ENCODE measurements around the gene POLR3K.

Gene POLR3K

GRCh38 chr16:53346-54236 is at the start of gene POLR3K, which contains the start of gene SNRNP25:
Gene POLR3K, minus strand, starts transcription at chr16:53608. Its CDS starts 22 bp downstream, at chr16:53586.
Gene SNRNP25, plus strand, starts transcription at chr16:53828. Its CDS starts 189 bp downstream, at chr16:54017.
- DNase-seq (ENCODE audit: low spot score) (peak; percentile 99), FAIRE-seq (peak; percentile 87)

- no peak for FAIRE-seq
- DNase-seq (ENCODE audit: low spot score): no peak
Observed at GRCh38 chr16:102060-102855, 48.9 kb upstream of the POLR3K start.

GRCh38 chr16:101586-101985 is 48.2 kb upstream of the POLR3K start:
- DNase-seq (ENCODE audit: low spot score) (no peak), FAIRE-seq (no peak)

GRCh38 chr16:100989-101388 is 47.6 kb upstream of the POLR3K start:
- FAIRE-seq (no peak), DNase-seq (ENCODE audit: low spot score) (no peak)

DNA sequence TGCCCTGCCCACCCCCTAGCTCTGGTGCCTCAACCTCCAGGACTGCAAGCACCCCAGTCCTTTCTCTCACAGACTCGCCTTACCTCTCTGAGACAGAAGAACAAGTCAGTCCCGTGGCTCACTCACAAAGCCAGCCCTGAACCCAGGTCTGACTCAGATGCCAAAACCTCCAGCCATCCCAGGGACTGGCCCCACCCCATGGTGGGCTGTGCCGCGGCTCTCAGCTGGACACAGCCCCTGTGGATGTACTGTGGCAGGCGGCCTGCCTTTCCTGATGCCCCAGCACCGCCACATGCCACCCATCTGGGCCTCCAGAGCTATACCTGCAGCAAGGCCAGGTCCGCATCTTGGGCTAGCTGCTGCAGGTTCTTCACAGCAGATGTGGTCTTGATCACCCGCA is 44.4 kb upstream of the POLR3K start:
- FAIRE-seq (no peak), DNase-seq (ENCODE audit: low spot score) (no peak)

GRCh38 chr16:96935-97381 is 43.5 kb upstream of the POLR3K start:
- FAIRE-seq (peak; percentile 65), DNase-seq (ENCODE audit: low spot score) (peak; percentile 89)

GRCh38 chr16:94918-95265 is 41.5 kb upstream of the POLR3K start:
- DNase-seq (ENCODE audit: low spot score) (no peak), FAIRE-seq (no peak)

- no peak for DNase-seq (ENCODE audit: low spot score)
- FAIRE-seq: no peak
Observed at GRCh38 chr16:92431-93339, 39.3 kb upstream of the POLR3K start.

GRCh38 chr16:91484-91883 is 38.1 kb upstream of the POLR3K start:
- no peak for DNase-seq (ENCODE audit: low spot score)
- no peak for FAIRE-seq

DNA sequence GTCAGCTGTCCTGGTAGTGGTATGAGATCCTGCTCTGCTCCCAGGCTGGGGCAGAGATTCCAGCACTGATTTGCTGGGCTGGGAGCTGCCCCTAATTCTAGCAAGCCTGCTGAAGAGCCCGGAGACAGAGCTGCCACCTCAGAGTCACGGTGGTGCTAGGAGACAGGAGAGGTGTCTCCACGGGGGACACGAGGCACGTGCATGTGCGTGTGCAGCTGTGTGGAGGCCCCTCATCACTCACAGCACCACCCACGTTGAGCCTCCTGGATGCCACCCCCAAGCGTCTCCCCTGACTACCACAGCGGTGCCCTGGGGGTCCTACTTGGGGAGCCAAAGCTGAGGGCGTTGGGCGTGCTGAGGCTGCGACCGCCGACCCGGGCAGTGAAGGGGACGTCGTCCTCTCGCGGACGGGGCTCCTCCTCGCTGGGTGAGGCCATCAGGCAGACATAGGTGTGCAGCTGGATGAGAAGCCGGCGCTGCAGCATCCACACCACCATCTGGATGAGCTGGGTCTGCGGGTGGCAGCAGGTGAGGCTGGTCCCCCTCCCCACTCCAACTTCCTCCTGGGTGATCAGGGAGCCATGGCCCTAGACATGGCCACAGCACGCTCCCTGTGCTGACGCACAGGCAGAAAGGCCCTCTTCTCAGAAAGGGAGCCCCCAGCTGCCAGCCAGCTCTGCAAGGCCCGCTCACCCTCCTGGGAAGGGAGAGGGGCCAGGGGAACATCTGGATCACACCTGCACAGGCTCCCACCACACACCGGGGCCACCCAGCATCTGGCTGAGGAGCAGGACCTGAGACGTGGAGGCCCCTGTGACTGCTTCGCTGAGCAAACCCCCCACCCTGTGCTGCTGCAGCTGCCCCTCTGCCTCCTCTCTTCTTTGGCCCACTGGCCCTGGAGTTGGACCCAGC is 36.2 kb upstream of the POLR3K start:
- DNase-seq (ENCODE audit: low spot score) (no peak), FAIRE-seq (no peak)

GRCh38 chr16:88613-89012 is 35.2 kb upstream of the POLR3K start:
- no peak for DNase-seq (ENCODE audit: low spot score)
- FAIRE-seq: no peak

DNA sequence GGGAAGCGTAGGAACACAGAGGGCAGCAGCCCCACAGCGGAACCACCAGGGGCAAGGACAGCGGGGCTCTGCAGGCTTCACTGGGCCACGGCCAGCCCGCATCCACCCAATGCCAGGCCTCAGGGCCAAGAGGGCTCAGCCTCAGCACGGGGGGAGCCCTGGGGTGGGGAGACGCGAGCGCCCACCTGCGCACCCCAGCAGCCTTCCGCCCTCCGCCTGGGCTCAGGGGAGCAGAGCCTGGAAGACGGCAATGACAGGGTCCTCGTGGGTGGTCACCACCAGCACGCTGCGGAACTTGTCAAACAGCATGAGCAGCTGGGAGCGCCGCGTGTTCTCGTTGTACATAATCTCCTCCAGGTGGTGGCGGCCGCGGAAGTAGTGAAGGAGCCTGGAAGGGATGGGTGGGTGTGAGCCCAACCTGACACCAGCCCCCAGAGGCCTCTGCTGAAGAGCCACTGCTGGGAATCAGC is 33.1 kb upstream of the POLR3K start:
- DNase-seq (ENCODE audit: low spot score) (no peak), FAIRE-seq (no peak)

GRCh38 chr16:85865-86264 is 32.5 kb upstream of the POLR3K start:
- no peak for FAIRE-seq

GRCh38 chr16:85407-85782 is 32.0 kb upstream of the POLR3K start:
- DNase-seq (ENCODE audit: low spot score) (no peak), FAIRE-seq (no peak)

More at GRCh38 chr16:85865-86264, 32.5 kb upstream of the POLR3K start:
- DNase-seq (ENCODE audit: low spot score): no peak

GRCh38 chr16:84718-85406 is 31.5 kb upstream of the POLR3K start:
- DNase-seq (ENCODE audit: low spot score): peak; percentile 85
- FAIRE-seq: peak; percentile 94

DNA sequence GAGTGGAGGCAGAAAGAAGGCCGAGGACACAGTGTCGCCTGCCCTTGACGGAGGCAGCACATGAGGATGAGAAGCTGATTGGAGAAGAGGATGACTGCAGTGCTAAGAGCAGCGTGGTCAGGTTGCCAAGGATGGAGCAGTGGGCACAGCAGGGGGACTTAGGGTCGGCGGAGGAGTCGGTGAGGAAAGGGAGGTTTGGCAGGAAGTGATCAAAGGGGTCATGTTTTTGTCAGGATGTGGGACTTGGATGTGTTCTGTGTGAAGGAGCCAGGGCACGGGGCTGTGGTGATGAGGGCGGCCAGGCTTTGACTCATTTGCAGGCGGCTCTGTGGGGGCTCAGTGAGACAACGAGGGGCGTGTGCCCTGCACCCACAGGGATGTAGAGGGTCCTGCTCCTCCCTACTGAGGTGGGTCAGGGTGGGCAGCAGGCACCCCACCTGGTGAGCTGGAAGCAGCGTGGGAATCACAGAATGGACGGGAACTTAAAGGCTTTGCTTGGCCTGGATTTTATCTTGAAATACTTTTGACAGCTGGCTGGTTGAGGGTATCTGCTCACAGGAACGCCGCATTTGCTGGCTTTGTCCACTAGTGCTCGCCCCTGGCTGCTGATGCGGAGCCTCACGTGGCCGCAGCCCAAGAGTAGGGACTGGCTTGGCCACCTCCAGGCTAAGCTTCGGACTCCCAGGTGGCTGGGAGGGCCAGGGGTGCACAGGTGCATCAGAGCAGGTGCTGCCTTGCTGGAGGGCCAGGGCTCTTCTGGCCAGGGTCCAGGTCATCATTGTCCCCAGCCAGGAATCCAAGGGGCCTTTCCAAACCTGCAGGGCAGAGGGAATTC is 30.6 kb upstream of the POLR3K start:
- DNase-seq (ENCODE audit: low spot score) (no peak), FAIRE-seq (no peak)

DNA sequence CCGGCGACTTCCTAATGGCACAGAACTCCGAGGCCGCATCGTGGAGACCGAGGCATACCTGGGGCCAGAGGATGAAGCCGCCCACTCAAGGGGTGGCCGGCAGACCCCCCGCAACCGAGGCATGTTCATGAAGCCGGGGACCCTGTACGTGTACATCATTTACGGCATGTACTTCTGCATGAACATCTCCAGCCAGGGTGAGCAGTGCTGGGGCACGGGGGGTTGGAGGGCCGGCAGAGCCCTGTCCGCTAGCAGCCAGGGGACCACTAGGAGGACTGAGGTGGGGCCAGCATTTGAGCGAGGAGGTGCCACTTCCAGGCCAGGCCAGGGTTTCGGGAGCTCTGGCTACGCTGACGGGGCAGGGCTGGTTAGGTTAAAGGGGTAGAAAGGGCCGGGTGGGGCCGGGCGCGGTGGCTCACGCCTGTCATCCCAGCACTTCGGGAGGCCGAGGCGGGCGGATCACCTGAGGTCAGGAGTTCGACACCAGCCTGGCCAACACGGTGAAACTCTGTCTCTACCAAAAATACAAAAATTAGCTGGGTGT is 29.7 kb upstream of the POLR3K start:
- no peak for DNase-seq (ENCODE audit: low spot score)
- FAIRE-seq: no peak
